Measurements from ENCODE around the gene RCAN2. TPM values are rescaled to one million over a fixed set of nuclear protein-coding genes. Genes with fewer than 3 reads are reported as not detected.
"Not testable (repeated sequence)": the region's sequence is repeated elsewhere in the genome, so short reads cannot be mapped to it uniquely, and the experiment has no call there.

The RCAN2 gene
- total RNA-seq, 2 experiments from 2014 or later = 0.37 to 0.43 TPM

- Mint-ChIP-seq H3K36me3 (ENCODE audit: low read depth) (no peaks in the 10 kb centered on the region), H3K4me3 (no peak overlapping the region), H3K27me3 (ENCODE audit: low read depth) (peaks cover 12% of the 10 kb centered on the region), H3K4me1 (ENCODE audit: low read depth) (no peaks in the 10 kb centered on the region), H3K9me3 (no peaks in the 10 kb centered on the region), H3K27ac (no peak overlapping the region)
- DNase-seq = no peak
- CTCF ChIA-PET = interaction anchor here (1.0 kb wide), 1 partner anchor 21 kb away, joined by 3 read pairs; no protein-coding TSS in a partner anchor
- intact Hi-C loops (cut with micrococcal nuclease) = no loop called here
These were observed 99.0 kb downstream of the RCAN2 start for GRCh38 chr6:46392294-46392693.

- CTCF ChIA-PET = interaction anchor here (0.6 kb wide), 1 partner anchor 312 kb away, joined by 5 read pairs; no protein-coding TSS in a partner anchor
- intact Hi-C loops (cut with micrococcal nuclease) = no loop called here
- H3K36me3 Mint-ChIP-seq (ENCODE audit: low read depth) = no peaks in the 10 kb centered on the region
- H3K9me3 Mint-ChIP-seq = no peaks in the 10 kb centered on the region
- no peak overlapping the region for H3K4me3 Mint-ChIP-seq
- H3K27ac Mint-ChIP-seq = no peak overlapping the region
- peaks cover 8% of the 10 kb centered on the region for H3K27me3 Mint-ChIP-seq (ENCODE audit: low read depth)
- H3K4me1 Mint-ChIP-seq (ENCODE audit: low read depth) = no peaks in the 10 kb centered on the region
- DNase-seq = no peak
These were observed 100.9 kb downstream of the RCAN2 start for GRCh38 chr6:46390153-46390876.

GRCh38 chr6:46387728-46388127 lies 103.5 kb downstream of the RCAN2 start:
- CTCF ChIA-PET; H3K36me3 Mint-ChIP-seq (ENCODE audit: low read depth); H3K9me3 Mint-ChIP-seq; intact Hi-C loops (cut with micrococcal nuclease); H3K27me3 Mint-ChIP-seq (ENCODE audit: low read depth); H3K4me3 Mint-ChIP-seq; H3K4me1 Mint-ChIP-seq (ENCODE audit: low read depth); H3K27ac Mint-ChIP-seq; DNase-seq: not testable (repeated sequence)

- Mint-ChIP-seq H3K36me3 (ENCODE audit: low read depth) (no peaks in the 10 kb centered on the region), H3K27ac (no peak overlapping the region), H3K4me3 (no peak overlapping the region), H3K27me3 (ENCODE audit: low read depth) (peaks cover 19% of the 10 kb centered on the region), H3K9me3 (no peaks in the 10 kb centered on the region), H3K4me1 (ENCODE audit: low read depth) (no peaks in the 10 kb centered on the region)
- intact Hi-C loops (cut with micrococcal nuclease) = no loop called here
- DNase-seq = no peak
- CTCF ChIA-PET = no interaction called here
These were observed 109.7 kb downstream of the RCAN2 start for GRCh38 chr6:46381579-46381978.

GRCh38 chr6:46381057-46381456 lies 110.2 kb downstream of the RCAN2 start:
- DNase-seq = no peak
- H3K36me3 Mint-ChIP-seq (ENCODE audit: low read depth) = no peaks in the 10 kb centered on the region
- H3K27ac Mint-ChIP-seq = no peak overlapping the region
- H3K27me3 Mint-ChIP-seq (ENCODE audit: low read depth) = peaks cover 19% of the 10 kb centered on the region
- CTCF ChIA-PET = no interaction called here
- H3K9me3 Mint-ChIP-seq = no peaks in the 10 kb centered on the region
- intact Hi-C loops (cut with micrococcal nuclease) = no loop called here
- H3K4me1 Mint-ChIP-seq (ENCODE audit: low read depth) = no peaks in the 10 kb centered on the region
- H3K4me3 Mint-ChIP-seq = no peak overlapping the region

GRCh38 chr6:46380152-46380807 lies 111.0 kb downstream of the RCAN2 start:
- intact Hi-C loops (cut with micrococcal nuclease) = no loop called here
- Mint-ChIP-seq H3K27me3 (ENCODE audit: low read depth) (peaks cover 19% of the 10 kb centered on the region), H3K4me3 (no peak overlapping the region)

GRCh38 chr6:46378882-46379416 lies 112.3 kb downstream of the RCAN2 start:
- no peaks in the 10 kb centered on the region for H3K4me1 Mint-ChIP-seq (ENCODE audit: low read depth)
- no peaks in the 10 kb centered on the region for H3K36me3 Mint-ChIP-seq (ENCODE audit: low read depth)
- H3K4me3 Mint-ChIP-seq = no peak overlapping the region
- CTCF ChIA-PET = no interaction called here
- no peak overlapping the region for H3K27ac Mint-ChIP-seq
- peaks cover 19% of the 10 kb centered on the region for H3K27me3 Mint-ChIP-seq (ENCODE audit: low read depth)
- no peaks in the 10 kb centered on the region for H3K9me3 Mint-ChIP-seq
- DNase-seq = no peak
- intact Hi-C loops (cut with micrococcal nuclease) = no loop called here

More at GRCh38 chr6:46380152-46380807, 111.0 kb downstream of the RCAN2 start:
- no peaks in the 10 kb centered on the region for H3K9me3 Mint-ChIP-seq
- no peak overlapping the region for H3K27ac Mint-ChIP-seq
- no peak for DNase-seq
- no peaks in the 10 kb centered on the region for H3K4me1 Mint-ChIP-seq (ENCODE audit: low read depth)
- no peaks in the 10 kb centered on the region for H3K36me3 Mint-ChIP-seq (ENCODE audit: low read depth)
- CTCF ChIA-PET = no interaction called here

GRCh38 chr6:46378161-46378881 lies 112.9 kb downstream of the RCAN2 start:
- no peak for DNase-seq
- Mint-ChIP-seq H3K27me3 (ENCODE audit: low read depth) (peaks cover 16% of the 10 kb centered on the region), H3K9me3 (no peaks in the 10 kb centered on the region), H3K27ac (no peak overlapping the region), H3K36me3 (ENCODE audit: low read depth) (no peaks in the 10 kb centered on the region), H3K4me3 (no peak overlapping the region), H3K4me1 (ENCODE audit: low read depth) (no peaks in the 10 kb centered on the region)
- CTCF ChIA-PET = no interaction called here
- intact Hi-C loops (cut with micrococcal nuclease) = no loop called here

- Mint-ChIP-seq H3K9me3 (no peaks in the 10 kb centered on the region), H3K36me3 (ENCODE audit: low read depth) (no peaks in the 10 kb centered on the region), H3K27me3 (ENCODE audit: low read depth) (peaks cover 16% of the 10 kb centered on the region), H3K27ac (no peak overlapping the region), H3K4me3 (no peak overlapping the region), H3K4me1 (ENCODE audit: low read depth) (no peaks in the 10 kb centered on the region)
- CTCF ChIA-PET = no interaction called here
- intact Hi-C loops (cut with micrococcal nuclease) = no loop called here
- no peak for DNase-seq
These were observed 114.0 kb downstream of the RCAN2 start for GRCh38 chr6:46377209-46377608.

GRCh38 chr6:46376562-46377061 lies 114.6 kb downstream of the RCAN2 start:
- no peaks in the 10 kb centered on the region for H3K9me3 Mint-ChIP-seq
- H3K27ac Mint-ChIP-seq = no peak overlapping the region
- CTCF ChIA-PET = no interaction called here
- no peaks in the 10 kb centered on the region for H3K36me3 Mint-ChIP-seq (ENCODE audit: low read depth)
- peaks cover 16% of the 10 kb centered on the region for H3K27me3 Mint-ChIP-seq (ENCODE audit: low read depth)
- H3K4me3 Mint-ChIP-seq = no peak overlapping the region
- intact Hi-C loops (cut with micrococcal nuclease) = no loop called here
- no peaks in the 10 kb centered on the region for H3K4me1 Mint-ChIP-seq (ENCODE audit: low read depth)
- no peak for DNase-seq

- intact Hi-C loops (cut with micrococcal nuclease) = no loop called here
- no peak overlapping the region for H3K4me3 Mint-ChIP-seq
- no peak for DNase-seq
- no peaks in the 10 kb centered on the region for H3K4me1 Mint-ChIP-seq (ENCODE audit: low read depth)
- CTCF ChIA-PET = no interaction called here
- no peak overlapping the region for H3K27ac Mint-ChIP-seq
- H3K9me3 Mint-ChIP-seq = no peaks in the 10 kb centered on the region
- peaks cover 3% of the 10 kb centered on the region for H3K27me3 Mint-ChIP-seq (ENCODE audit: low read depth)
- H3K36me3 Mint-ChIP-seq (ENCODE audit: low read depth) = no peaks in the 10 kb centered on the region
These were observed 120.6 kb downstream of the RCAN2 start for GRCh38 chr6:46370622-46371021.

GRCh38 chr6:46368169-46368536 lies 123.1 kb downstream of the RCAN2 start:
- no peak for DNase-seq
- no peak overlapping the region for H3K4me3 Mint-ChIP-seq
- H3K36me3 Mint-ChIP-seq (ENCODE audit: low read depth) = no peaks in the 10 kb centered on the region
- CTCF ChIA-PET = interaction anchor here (1.0 kb wide), 1 partner anchor 278 kb away, joined by 3 read pairs; no protein-coding TSS in a partner anchor
- no peak overlapping the region for H3K27ac Mint-ChIP-seq
- no peaks in the 10 kb centered on the region for H3K4me1 Mint-ChIP-seq (ENCODE audit: low read depth)
- no peaks in the 10 kb centered on the region for H3K9me3 Mint-ChIP-seq
- peaks cover 5% of the 10 kb centered on the region for H3K27me3 Mint-ChIP-seq (ENCODE audit: low read depth)
- intact Hi-C loops (cut with micrococcal nuclease) = no loop called here
